A673 (cell line): Measurements from ENCODE around the gene SCNN1G.

ENCODE experiments used
- CTCF ChIP-seq: fragments of 300-800, 200-600 bp; sonication (generic); conservative IDR thresholded peaks from 2 replicates; pipeline ENCODE4 v1.5.1; 2017; ENCODE audit warnings: low read depth, mild to moderate bottlenecking, antibody characterized with exemption, low read length, moderate library complexity, mixed read lengths
- EZH2 ChIP-seq: fragments of 200-600 bp; sonication (generic); IDR thresholded peaks from 2 replicates; pipeline ENCODE4 v1.6.1; 2017; ENCODE audit warnings: borderline replicate concordance, low read depth, mild to moderate bottlenecking, mixed read lengths, antibody characterized with exemption, low read length; ENCODE audit not compliant: poor library complexity, severe bottlenecking

GRCh38 chr16:23143391-23143790 lies 39.2 kb upstream of the SCNN1G start:
- no peak for TF ChIP-seq CTCF
- TF ChIP-seq EZH2, result no peak
